Left hindlimb (tissue), 1 donor: ENCODE measurements around the gene AGPS.
"Not testable (repeated sequence)": the region's sequence is repeated elsewhere in the genome, so short reads cannot be mapped to it uniquely, and the experiment has no call there.

Experiments
- DNase-seq: peaks from one replicate; pipeline ENCODE4 v3.0.0-alpha.2; 2018

Gene AGPS

DNA sequence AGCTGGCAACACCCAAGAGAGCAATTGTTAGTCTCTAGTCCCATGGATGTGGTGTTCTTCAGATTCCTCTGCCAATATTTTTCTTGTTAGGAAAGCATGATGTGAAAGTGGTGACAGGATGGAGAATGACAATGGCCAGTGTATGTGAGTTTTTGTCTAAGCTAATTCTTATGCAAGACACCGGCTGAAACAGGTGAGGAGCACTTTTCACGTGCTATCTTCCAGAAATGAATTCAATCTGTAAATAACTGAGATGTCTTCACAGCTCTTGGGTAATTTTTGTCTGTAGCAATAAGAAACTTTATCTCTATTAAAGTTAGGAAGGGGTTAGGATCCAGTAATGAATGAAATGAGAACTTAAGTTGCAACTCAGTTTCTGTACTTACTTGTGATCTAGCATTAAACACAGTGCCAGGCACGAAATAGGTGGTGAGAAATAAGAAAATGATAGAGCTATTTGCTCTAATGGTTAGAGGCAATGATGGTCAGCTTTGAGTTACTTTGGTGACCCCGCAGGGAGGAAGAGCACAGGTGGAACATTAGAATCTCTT lies 676 bp upstream of the AGPS start:
- no peak for DNase-seq

DNA sequence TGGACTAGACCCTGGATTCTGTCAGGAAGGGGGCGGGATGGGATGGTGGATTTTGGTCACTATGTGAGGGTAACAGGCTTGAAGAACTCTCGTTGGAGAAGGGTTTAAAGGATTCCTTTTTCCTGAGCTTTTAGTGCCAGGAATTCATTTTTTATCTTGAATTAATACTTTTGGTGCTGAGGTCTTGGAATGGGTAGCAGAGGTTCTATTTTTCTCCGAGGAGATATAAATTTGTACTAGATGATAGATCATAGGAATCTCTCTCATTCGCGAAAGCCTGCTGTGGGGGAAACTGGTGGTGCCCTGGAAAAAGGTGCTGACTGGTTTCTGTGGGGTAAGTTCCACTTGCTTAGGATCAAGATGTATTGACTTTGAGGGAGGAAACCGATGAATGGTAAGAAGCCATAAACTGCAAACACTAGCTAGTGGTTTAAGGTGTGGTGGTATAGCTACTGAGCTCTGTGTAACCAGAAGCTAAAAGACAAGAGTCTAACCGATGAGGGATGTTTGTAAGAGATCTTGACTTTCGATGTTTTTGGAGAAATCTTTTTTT lies 706 bp downstream of the AGPS start:
- no peak for DNase-seq

DNA sequence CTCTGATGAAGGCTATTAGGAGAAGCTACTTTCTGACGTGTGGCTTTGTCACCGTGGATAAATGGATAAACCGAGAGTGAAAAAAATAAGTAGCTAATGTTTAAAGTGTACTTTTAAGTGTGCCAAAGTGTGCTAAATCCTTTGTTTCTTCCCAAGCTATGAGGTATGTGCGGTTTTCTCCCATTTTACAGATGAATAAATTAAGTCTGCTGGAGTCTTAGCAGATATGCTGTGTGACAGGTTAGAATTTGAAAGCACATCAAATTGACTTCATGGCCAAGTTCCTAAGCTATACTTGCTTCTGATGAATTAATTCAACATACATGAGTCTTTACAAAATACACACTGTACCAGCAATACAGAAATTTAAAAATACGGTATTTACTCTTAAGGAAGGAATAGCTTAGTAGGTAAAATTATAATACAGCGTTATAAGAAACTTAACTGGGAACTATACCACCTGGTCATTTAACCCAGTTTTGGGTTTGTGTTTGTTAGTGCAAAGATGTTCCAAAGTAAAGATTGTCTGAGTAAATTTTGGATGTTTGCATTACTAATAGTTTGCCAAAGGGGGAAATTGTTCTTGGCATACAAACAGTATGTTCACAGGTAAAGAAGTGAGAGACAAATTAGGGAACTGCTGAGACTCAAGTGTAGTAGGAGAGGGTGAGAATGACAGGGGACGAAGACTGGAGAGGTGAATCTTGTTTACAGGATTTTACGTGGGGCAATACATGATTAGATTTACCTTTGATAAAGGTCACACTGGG lies 1.4 kb downstream of the AGPS start:
- DNase-seq = no peak

DNA sequence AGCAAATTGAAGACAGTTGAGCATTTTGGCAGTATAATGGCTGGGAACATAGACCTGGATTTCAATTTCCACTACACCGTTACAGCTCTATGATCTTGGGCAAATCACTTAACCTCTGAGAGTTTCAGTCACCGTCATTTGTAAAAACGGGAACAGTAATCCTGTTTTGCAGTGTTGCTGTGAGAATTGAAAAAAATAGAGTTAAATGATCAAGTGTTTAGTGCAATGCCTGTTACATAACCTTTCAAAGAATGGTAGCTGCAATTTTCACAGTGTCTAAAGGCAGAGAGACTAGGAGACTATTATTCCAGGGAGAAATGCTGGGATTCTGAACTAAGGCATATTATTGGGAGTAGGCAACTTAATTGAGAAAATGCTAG lies 2.0 kb downstream of the AGPS start:
- no peak for DNase-seq

DNA sequence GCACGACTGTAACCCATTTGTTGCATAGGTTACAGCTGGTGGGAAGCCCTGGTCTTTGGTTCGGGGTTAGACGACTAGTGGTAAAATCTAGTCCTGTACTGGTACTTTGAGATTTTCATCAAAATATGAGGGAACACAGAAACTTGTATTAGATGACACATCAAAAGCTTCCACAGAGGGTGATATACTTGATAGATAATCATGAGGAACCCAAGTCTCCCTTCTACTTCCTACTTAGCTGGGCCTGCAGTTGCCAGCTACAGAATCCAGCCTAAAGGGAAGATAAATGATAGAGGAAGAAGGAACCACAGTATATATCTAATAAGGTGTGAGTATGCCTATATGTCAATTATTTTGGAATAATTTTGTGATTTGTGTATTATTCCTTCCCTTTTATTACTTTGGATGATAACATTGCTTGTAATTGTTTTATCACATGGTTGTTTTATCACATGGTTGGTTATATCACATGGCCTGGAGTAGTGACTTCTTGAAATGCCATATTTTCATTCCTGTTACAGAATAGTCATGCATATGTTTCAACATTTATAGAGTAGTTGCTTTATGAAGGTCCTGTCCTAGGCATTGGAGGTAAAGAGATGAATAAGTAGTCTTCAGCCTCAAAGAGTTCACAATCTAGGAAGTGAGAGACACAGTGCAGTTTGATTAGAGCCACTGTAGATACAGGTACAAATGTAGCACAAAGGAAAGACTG lies 2.9 kb downstream of the AGPS start:
- no peak for DNase-seq

DNA sequence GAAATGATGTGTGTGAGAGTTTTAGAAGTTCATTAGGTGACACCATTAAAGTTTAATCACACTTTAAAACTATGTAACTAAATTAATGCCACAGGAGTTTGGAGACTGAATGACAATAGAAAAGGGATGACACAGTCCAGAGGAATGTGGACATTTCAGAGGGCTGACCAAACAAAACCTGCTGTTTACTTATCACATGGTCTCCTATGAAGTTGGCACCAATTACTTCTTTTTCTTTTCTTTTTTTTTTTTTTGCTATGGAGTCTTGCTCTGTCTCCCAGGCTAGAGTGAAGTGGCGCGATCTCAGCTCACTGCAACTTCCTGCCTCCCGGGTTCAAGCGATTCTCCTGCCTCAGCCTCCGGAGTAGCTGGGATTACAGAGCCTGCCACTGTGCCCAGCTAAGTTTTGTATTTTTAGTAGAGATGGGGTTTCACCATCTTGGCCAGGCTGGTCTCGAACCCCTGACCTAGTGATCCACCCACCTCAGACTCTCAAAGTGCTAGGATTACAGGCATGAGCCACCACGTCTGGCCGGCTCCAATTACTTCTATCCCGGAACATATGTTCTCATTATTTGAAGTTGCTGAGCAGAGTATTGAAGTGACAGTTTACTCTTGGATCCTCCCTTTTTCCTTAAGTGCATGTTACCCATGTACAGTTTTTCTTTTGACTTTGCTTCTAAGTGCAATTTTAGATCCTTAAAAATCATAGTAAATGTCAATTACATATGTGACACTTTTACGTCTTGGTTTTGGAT lies 4.3 kb downstream of the AGPS start:
- no peak for DNase-seq

DNA sequence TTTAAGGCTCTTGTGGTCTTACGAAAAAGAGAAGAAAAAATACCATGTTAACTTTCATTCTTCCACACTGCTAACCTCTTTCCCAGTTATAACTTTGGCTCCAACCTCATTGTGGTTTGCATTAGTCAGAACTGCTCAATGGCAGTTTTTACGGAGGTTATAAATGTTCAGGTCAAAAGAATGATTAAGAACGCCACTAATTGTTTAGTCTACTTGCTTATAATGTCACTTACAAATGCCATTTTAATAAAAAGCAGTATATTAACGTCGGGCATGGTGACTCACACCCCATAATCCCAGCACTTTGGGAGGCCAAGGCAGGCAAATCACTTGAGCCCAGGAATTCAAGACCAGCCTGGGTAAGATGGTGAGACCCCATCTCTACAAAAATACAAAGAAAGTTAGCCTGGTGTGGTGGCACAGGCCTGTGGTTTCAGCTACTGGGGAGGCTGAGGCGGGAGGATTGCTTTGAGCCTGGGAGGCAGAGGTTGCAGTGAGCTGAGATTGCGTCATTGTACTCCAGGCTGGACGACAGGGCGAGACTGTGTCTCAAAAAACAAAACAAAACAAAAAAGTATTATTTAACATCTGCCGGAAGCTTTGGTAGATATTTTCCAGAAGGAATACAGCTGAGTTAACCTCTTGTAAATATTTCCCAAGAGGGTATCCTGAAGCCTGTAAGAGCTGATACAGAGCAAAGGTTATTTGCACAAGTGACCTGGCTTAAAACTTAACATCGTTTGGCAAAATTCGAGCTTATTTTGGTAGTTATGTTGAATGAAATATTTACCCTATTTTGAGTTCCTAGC lies 5.1 kb downstream of the AGPS start:
- DNase-seq = no peak

DNA sequence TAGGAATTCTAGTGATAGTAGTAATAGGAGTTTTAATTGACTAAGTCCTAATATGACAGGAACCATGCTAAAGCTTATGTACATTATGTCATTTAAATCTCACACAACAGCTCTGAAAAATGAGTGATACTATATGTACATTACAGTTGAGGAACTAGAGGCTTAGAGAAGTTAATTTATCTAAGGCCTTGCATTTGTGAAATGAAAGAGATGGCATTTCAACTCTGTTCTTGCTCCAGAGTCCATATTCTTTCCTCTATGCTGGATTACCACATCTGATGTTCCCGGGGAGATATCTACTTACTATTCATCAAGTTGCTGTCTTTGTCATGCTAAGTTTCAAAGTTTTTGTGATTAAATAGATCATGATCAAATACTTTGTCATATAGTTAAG lies 5.7 kb downstream of the AGPS start:
- DNase-seq = no peak

DNA sequence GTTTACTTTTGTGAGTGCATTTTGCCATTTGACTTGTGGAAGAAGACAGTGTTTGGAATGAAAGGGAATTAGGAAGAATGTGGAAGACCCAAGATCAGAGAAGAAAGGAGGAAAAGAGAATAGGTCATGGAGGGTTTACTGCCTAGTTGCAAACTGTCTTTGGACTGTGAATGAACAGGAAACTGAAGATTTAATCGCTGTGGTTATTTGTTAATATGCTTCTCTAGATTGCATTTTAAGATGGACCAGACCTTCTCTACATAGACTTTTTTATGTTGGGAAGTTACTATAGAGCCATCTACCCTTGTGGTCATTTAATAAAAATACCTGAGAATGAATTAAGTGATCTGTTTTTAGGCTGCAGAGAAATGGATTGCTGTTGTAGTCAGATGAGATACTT lies 6.2 kb downstream of the AGPS start:
- DNase-seq = no peak

DNA sequence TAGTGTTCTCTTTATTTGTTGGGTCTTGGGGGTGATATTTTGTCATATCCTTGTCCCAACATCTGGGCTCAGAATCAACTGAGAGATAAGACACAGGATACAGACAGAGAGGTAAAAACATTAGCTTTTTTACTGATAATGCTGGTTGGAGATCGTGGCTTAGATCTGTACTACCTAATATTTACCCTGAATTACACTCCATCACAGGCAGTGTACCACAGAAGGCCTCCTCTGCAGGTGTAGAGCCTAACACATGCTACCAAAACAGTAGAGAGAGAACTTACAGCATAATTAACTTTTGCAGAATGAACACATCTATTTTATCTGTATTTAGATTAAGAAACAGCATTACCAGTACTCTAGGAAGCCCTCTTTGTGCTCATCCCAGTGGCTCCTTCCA lies 6.8 kb downstream of the AGPS start:
- no peak for DNase-seq

DNA sequence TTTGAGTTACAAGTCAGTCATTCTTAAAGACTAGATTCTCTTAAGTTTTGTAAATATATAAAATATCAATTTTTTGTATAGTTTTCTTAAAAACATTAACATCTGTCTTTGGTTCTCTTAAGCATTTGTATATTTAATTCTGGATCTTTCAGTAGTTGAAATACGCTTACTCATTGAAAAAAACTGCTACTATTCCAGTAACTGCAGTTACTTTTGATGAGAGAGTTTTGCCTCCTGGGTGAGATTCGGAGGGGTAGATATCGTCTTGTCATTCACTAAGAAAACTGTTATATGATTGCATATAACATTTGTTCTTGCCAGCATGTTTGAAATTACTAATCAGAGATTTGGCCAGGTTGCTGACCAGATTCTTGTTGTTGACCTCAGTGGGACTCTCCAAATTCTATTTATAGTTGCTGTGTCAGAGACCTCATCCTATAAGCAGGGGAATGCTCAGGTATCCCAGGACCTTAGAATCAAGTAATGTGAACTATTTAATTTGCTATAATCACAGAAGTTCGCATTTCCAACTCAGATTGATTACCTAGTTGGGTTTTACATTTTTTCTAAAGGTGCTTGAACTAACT lies 7.9 kb downstream of the AGPS start:
- DNase-seq = no peak

DNA sequence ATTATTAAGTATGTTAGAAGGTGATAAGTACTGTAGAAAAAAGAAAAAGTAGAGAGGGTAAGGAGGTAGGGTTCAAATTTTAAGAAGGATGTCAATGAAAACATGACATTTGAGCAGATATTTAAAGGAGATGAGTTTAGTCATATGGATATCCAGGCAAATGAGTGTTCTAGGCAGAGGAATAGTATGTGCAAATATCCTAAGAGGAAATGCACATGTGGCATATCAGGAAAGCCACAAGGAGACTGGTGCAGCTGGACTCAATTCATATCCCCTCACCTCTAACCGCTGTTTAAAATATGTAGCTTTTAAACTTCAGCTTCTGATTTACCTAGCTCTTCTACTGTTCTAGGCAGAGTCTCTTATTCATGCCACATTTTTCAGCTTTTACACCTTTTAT lies 9.5 kb downstream of the AGPS start:
- no peak for DNase-seq

DNA sequence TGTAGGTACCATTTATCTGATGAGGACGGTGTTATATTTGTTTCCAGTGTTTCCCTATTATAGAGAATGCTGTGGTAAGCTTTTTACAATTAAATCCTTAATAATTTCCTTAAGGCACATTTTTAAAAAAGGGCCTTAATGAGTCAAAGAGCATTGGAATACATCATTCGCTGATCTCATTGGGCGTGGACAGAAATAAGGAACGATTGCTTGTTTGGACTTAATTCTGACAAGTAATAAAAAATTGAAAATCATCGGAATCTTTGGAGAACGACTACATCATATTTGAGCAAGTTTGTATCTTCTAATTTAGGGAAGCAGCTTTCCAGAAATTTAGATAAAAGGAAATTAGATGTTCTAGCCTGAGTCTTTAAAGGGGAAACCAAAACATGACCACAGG lies 11.3 kb downstream of the AGPS start:
- no peak for DNase-seq

DNA sequence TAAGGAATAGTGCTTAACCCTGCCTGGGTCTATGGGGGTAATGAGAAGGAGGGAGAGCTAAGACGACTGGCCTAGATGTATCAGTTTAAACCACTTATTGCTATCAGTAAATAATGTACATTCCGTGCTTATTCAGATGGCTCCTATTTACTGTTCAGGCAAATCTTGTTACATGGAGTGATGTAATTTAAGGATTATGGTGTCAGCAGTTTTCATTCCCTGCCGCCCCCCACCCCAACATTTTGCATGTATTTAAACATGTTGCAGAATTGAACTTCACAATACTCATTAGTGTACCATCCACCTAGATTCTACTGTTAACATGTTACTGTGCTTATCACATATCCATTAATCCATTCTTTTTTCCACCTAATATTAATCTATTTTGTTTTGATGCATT lies 11.7 kb downstream of the AGPS start:
- no peak for DNase-seq

DNA sequence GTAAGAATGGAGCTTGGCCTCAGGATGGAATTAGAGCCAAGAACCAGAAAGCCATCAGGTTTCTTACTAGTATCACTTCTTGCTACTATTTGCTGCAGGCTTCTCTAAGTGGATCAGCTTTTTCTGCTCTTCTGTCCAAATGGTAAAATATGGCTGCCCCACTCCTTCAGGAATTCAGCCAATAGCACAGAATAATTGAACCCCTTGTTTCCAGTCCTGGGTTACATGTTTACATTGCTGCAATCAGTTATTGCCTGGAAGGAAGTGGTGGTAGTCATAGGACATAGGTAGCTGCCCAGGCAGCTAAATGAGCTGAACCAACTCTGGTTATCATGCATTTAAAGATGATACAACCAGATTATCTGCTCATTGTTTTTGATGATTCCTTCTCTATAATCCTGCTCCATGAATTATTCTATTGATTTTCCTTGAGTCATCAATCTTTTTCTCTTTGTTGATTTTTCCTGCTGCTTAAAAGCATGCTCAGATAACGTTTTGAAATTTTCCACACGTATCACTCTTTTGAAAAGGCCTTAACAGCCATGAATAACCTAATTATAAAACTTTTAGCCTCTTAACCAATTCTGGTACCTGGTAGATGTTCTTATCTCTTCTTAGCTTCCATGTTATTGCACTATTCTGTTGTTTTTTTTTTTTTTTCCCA lies 12.6 kb downstream of the AGPS start:
- no peak for DNase-seq

DNA sequence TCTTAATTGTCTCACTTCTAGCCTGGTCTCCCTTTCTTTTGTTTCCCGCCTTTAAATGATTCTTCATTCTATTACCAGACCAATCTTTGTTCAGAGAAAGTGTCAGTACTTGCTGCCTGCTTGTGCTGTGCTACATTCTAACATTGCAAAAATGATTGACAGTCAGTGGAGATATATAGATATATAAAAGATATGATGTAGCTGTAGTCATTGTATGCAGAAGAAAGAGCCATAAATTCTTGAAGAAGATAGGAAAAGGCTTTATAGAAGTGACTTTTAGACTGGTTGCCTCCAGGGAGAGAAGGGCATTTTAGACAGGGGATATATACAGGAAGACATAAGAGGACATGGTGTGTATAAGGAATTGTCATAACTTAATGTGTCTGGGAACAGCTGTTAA lies 13.6 kb downstream of the AGPS start:
- DNase-seq = no peak

DNA sequence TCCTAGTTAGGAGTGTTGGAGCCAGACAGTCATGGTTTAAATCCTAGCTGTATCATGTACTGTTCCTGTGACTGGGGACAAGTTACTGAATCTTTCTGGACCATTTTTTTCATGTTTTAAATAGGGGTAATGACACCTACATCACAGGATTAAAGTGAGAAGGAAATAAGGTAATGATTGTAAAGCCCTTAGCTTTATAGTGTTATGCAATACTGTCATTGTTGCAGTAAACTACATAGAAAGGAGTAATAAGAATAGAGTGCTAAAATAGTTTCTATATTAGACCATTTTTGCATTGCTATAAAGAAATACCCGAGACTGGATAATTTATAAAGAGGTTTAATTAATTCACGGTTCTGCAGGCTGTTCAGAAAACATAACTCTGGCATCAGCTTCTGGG lies 14.5 kb downstream of the AGPS start:
- DNase-seq = no peak

DNA sequence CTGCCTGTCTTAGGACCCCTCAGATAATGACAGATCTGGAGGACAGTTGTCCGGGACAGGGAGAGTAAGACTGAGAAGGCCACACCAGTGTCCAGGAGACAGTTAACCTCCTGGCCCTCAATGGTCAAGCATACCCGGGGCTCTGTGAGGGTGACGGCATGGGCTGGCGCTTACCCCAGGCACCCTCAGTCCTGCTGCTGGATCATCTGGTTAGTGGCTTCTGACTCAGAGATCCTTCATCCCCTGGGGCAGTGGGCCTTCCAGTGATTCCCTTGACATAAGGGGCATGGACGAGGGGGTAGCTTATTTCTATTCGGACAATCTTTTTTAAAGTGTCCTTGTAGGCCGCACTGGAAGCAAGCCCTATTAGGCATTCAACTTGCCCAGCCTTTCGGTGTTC lies 18.1 kb downstream of the AGPS start:
- DNase-seq = not testable (repeated sequence)

DNA sequence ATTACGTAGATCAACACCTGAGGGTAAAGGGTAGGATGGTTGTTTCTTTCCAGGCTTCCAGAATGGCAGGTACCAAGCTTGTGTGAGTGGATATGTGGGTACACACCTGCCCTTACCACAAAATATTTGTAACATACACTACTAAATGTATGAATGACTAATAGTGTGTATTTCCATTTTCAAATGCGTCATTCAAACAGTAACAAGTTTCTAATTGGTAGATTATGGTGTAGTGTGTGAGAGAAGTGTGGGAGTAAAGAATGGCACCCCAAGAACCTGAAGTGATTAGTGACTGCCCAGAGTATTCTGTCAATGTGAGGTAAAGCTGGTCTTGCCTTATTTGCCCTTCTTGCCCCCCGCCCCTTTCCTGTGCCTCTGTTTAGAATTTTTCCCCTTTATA lies 21.1 kb downstream of the AGPS start:
- DNase-seq = no peak

DNA sequence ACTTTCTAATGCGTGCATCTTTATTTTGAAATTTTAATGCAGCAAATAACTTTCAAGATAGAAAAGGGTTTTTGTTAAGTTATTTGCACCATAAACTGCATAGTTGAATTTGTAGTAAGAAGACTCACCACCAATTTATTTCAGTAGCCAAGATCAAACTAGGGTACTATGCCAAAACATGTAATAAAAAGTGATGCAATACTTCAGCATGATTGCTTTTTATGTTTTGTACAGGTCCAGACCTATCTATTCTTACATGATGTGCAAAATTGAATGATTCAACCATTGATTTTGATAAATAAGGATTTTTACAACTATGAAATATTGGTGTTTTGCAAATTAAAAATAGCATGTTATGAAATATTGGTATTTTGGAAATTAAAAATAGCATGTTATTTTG lies 26.7 kb downstream of the AGPS start:
- no peak for DNase-seq

DNA sequence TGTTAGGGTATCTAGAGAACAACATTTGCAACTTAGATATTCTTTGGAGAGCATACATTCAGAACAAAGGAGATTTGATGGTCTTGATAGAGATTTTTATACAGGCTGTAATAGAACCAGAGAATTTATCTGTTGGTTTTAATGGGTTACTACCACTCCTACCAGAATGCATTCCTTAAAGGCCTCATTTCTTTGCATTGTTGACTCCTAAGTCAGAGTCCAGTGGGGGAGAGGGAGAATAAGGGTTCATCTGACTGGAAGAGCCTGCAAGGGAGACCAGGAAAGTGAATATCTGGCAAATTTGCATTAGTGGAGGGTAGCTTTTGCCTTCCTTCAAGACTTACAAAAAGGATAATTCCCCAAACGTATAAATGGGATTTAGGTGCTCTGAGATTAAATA lies 29.7 kb downstream of the AGPS start:
- no peak for DNase-seq

DNA sequence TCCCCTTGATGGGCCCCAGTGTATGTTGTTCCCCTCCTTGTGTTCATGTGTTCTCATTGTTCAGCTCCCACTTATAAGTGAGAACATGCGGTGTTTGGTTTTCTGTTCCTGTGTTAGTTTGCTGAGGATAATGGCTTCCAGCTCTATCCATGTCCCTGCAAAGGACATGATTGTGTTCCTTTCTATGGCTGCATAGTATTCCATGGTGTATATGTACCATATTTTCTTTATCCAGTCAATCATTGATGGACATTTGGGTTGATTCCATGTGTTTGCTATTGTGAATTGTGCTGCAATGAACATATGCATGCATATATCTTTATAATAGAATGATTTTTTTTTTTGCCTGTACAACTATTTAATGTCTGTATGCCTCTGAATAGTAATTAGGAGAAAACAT lies 31.5 kb downstream of the AGPS start:
- not testable (repeated sequence) for DNase-seq
